OCI-LY7 (cell line): ENCODE results near the gene VSX1. TPM values are rescaled to one million over a fixed set of nuclear protein-coding genes. Genes with fewer than 3 reads are reported as not detected.

ENCODE experiments used
- BruUV-seq: library from RNA; stranded (reverse); fragments of 400-500 nt; replicated peaks from 2 replicates; lab custom pipeline; 2021; lab: Mats Ljungman, UMichigan
- CTCF ChIA-PET: fragments of 300-600 bp; sonication (Branson Sonifier 250); formaldehyde crosslinking; loops from one replicate; lab custom pipeline; 2022; ENCODE audit warnings: antibody characterized with exemption; ENCODE audit not compliant: unreplicated experiment; lab: Charles Lee
- POLR2A ChIA-PET: fragments of 300-600 bp; sonication (Branson Sonifier 250); formaldehyde crosslinking; loops from one replicate; lab custom pipeline; 2022; ENCODE audit warnings: antibody characterized with exemption; lab: Charles Lee
- DNase-seq: peaks from one replicate; pipeline ENCODE4 v3.0.0-alpha.2; 2015; ENCODE audit warnings: low spot score
- H2AFZ ChIP-seq: fragments of 200-600 bp; sonication (generic), shearing (Covaris generic); 2 replicates; pipeline ENCODE4 v1.6.1; 2014; ENCODE audit warnings: mild to moderate bottlenecking, antibody characterized with exemption, low read length, moderate library complexity
- H3K27ac ChIP-seq: fragments of 200-600 bp; sonication (generic); 2 replicates; pipeline ENCODE4 v1.5.1; 2014; ENCODE audit warnings: mixed run types, low read depth, mild to moderate bottlenecking, moderate library complexity, low read length, inconsistent platforms; ENCODE audit not compliant: poor library complexity, severe bottlenecking
- H3K36me3 ChIP-seq: fragments of 200-600 bp; sonication (generic); 2 replicates; pipeline ENCODE4 v1.6.1; 2014; ENCODE audit warnings: mild to moderate bottlenecking, antibody characterized with exemption, low read length, moderate library complexity, mixed read lengths; ENCODE audit not compliant: insufficient read depth
- H3K4me1 ChIP-seq: fragments of 200-600 bp; sonication (generic); 2 replicates; pipeline ENCODE4 v1.5.1; 2014; ENCODE audit warnings: mild to moderate bottlenecking, low read length; ENCODE audit not compliant: insufficient read depth, poor library complexity, severe bottlenecking
- H3K4me2 ChIP-seq: fragments of 200-600 bp; sonication (generic); 2 replicates; pipeline ENCODE4 v1.6.1; 2014; ENCODE audit warnings: mild to moderate bottlenecking, low read length
- H3K4me3 ChIP-seq: fragments of 200-600 bp; sonication (generic); 2 replicates; pipeline ENCODE4 v1.5.1; 2014; ENCODE audit warnings: mild to moderate bottlenecking, low read depth, low read length; ENCODE audit not compliant: poor library complexity, severe bottlenecking
- H3K79me2 ChIP-seq: fragments of 200-600 bp; sonication (generic); 2 replicates; pipeline ENCODE4 v1.6.1; 2016; ENCODE audit warnings: low read depth, mild to moderate bottlenecking, low read length, moderate library complexity, mixed read lengths; ENCODE audit not compliant: insufficient read depth
- H3K9me2 ChIP-seq: fragments of 200-600 bp; sonication (generic); 2 replicates; pipeline ENCODE4 v1.6.1; 2016; ENCODE audit warnings: mild to moderate bottlenecking, low read length, mixed read lengths; ENCODE audit not compliant: insufficient read depth
- H3K9me3 ChIP-seq: fragments of 200-600 bp; sonication (generic); 2 replicates; pipeline ENCODE4 v1.6.1; 2014; ENCODE audit warnings: mild to moderate bottlenecking, mixed run types, low read length, mixed read lengths
- H4K20me1 ChIP-seq: fragments of 200-600 bp; sonication (generic); 2 replicates; pipeline ENCODE4 v1.6.1; 2014; ENCODE audit warnings: mild to moderate bottlenecking, antibody characterized with exemption, low read length, moderate library complexity, mixed read lengths; ENCODE audit not compliant: insufficient read depth
- EZH2phosphoT487 ChIP-seq: fragments of 200-600 bp; sonication (generic); IDR thresholded peaks from 2 replicates; pipeline ENCODE4 v1.6.1; 2018; ENCODE audit warnings: low read depth, borderline replicate concordance, mild to moderate bottlenecking, mixed run types, antibody characterized with exemption, low read length, moderate library complexity, mixed read lengths
- intact Hi-C: fragments of 100-400 bp; cut with micrococcal nuclease; formaldehyde crosslinking; loops from one replicate; pipeline ENCODE4 v1.10.0; 2022; ENCODE audit not compliant: unreplicated experiment
- total RNA-seq, 2 experiments: library from RNA; depleted of rRNA in 1 of 2; stranded (reverse); fragments of >200 nt in 1 of 2; shearing (Covaris generic) in 1 of 2; gene quantifications; 2 replicates each; pipeline ENCODE4 v1.2.3, GENCODE V29; 2014 to 2022
- TF ChIP-seq, protein P1 (sequence below): fragments of 200-600 bp; sonication (generic); conservative IDR thresholded peaks from 2 replicates; pipeline ENCODE4 v1.5.1; 2014; ENCODE audit warnings: mild to moderate bottlenecking, antibody characterized with exemption, low read length, moderate library complexity, mixed read lengths

VSX1 gene
- total RNA-seq, 2 experiments from 2014 or later: not detected

DNA sequence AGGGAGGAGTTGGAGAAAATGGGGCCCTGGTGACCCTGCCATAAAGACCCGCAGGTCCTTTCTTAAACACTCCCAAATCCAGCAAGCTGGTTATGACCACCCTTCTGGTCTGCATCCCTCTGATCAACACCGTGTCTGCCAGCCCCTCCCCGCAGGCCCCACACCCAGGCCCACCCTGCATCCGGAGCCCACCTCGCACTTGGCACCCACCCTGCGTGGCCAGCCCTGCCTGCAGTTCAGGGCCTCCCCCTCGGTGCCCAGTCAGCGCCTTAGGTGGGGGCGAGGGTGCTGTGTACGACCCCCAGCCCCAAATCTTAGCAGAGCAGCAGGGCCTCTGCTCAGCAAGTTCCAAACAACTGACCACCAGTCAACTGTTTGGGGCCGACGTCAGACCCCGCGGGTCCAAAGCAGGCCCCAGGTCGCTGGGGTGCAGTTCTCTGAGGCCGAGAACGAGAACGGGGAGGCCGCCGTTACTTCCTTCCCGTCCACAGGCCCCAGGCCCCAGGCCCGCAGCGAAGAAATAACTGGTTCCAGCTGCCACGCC is 25.2 kb downstream of the VSX1 start:
- DNase-seq: no peak
- CTCF ChIA-PET: no interaction called here
- Histone ChIP-seq H3K9me3 (no peaks in the 10 kb centered on the region), H3K79me2 (no peaks in the 10 kb centered on the region), H3K9me2 (no peaks in the 10 kb centered on the region), H3K4me2 (peak overlapping the region; percentile 79; the same call in 1 of the 2 replicates), H3K27ac (no peak overlapping the region), H3K4me3 (peak overlapping the region; percentile 65), H3K36me3 (no peaks in the 10 kb centered on the region), H2AFZ (no peak overlapping the region), H4K20me1 (no peaks in the 10 kb centered on the region), H3K4me1 (peaks cover 23% of the 10 kb centered on the region)
- BruUV-seq: no TSS peak
- intact Hi-C loops: no loop called here
- POLR2A ChIA-PET: no interaction called here
- TF ChIP-seq, protein P1, sequence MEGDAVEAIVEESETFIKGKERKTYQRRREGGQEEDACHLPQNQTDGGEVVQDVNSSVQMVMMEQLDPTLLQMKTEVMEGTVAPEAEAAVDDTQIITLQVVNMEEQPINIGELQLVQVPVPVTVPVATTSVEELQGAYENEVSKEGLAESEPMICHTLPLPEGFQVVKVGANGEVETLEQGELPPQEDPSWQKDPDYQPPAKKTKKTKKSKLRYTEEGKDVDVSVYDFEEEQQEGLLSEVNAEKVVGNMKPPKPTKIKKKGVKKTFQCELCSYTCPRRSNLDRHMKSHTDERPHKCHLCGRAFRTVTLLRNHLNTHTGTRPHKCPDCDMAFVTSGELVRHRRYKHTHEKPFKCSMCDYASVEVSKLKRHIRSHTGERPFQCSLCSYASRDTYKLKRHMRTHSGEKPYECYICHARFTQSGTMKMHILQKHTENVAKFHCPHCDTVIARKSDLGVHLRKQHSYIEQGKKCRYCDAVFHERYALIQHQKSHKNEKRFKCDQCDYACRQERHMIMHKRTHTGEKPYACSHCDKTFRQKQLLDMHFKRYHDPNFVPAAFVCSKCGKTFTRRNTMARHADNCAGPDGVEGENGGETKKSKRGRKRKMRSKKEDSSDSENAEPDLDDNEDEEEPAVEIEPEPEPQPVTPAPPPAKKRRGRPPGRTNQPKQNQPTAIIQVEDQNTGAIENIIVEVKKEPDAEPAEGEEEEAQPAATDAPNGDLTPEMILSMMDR: no peak
- no peak for TF ChIP-seq EZH2phosphoT487

DNA sequence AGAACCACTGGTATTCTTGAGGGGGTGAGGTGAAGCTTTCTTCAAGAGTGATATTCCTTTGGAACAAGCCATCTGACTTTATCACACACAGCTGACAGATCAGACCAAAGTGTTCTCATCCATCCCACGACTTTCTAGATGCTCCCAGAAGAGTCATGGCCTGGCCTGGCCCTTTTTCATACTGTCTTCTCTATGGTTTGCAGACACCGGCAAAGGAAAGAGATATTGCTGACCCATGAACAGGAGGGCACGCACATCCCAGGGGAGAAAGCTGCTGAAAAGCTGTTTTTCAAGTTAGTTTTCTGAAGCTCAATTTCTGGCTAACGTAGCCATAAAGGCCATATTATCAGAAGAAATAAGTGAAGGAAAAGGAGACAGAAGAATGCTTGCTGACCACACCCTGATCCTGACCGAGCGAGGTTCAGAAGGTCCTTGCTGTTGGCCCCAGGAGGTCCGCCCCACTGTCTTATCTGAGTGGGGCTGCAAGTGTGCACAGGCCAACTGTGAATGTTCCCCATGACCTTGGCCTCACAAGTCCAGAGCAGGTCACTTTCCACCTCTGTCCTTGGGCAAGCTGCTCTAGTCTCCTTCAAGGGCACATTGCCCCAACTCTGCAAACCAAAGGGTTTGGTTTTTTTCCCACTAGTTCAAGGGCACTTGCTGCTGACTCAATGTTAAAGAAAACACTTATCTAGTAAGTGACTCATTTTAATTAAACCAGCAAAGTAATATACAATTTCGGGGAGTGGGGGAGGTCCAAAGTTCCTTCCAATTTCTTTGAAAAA is 26.0 kb downstream of the VSX1 start:
- Histone ChIP-seq H3K79me2 (no peaks in the 10 kb centered on the region), H3K9me3 (no peaks in the 10 kb centered on the region), H3K4me3 (no peak overlapping the region), H2AFZ (no peak overlapping the region), H3K4me2 (no peak overlapping the region), H4K20me1 (no peaks in the 10 kb centered on the region), H3K27ac (no peak overlapping the region), H3K4me1 (peaks cover 23% of the 10 kb centered on the region), H3K9me2 (no peaks in the 10 kb centered on the region), H3K36me3 (no peaks in the 10 kb centered on the region)
- BruUV-seq: no TSS peak
- intact Hi-C loops: no loop called here
- ChIA-PET POLR2A (no interaction called here), CTCF (no interaction called here)
- DNase-seq: no peak
- TF ChIP-seq, protein P1: no peak
- no peak for TF ChIP-seq EZH2phosphoT487

DNA sequence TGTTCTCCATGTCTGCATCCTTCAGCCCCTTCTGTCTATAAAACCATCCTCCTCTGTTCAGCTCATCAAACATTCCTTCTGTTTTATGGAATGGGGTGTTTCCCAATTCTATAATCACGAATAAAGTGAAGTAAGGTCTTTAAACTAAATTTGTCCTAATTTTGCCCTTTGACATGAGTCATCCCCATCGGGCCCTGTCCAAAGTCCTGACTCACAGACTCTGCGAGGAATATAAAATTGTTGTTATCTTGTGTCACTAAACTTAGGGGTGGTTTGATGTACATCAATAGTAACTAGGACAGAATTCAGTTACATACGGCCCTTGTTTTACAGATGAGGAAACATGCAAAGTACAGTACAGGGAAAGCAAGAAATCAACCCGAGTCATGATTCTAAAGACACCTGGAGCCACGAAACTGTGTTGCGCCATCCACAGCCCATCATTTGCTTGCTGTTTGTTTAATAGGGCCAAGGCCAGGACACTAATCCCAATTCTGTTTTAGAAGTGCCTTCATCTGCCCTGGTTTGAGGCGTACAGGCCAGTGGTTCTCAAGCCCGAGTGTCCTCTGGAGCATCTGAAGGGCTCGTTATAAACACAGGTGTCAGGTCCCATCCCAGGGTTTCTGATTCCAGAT is 26.8 kb downstream of the VSX1 start:
- CTCF ChIA-PET: no interaction called here

More for the DNA sequence above, 26.8 kb downstream of the VSX1 start:
- no peaks in the 10 kb centered on the region for H3K9me2 ChIP-seq
- H3K9me3 ChIP-seq: no peaks in the 10 kb centered on the region
- BruUV-seq: no TSS peak
- H3K4me1 ChIP-seq: peaks cover 23% of the 10 kb centered on the region
- TF ChIP-seq, protein P1: no peak
- TF ChIP-seq EZH2phosphoT487: no peak
- DNase-seq: no peak
- no peak overlapping the region for H3K4me3 ChIP-seq
- H4K20me1 ChIP-seq: no peaks in the 10 kb centered on the region
- no peaks in the 10 kb centered on the region for H3K79me2 ChIP-seq
- no peak overlapping the region for H3K27ac ChIP-seq
- H2AFZ ChIP-seq: no peak overlapping the region
- intact Hi-C loops: no loop called here
- H3K4me2 ChIP-seq: no peak overlapping the region
- POLR2A ChIA-PET: no interaction called here
- no peaks in the 10 kb centered on the region for H3K36me3 ChIP-seq
